ENCODE measurements around the gene OFD1. TPM values are rescaled to one million over a fixed set of nuclear protein-coding genes. Genes with fewer than 3 reads are reported as not detected.
A peak's percentile ranks its signal among the peaks of the same experiment; 100 is the strongest.
"Not testable (repeated sequence)": the region's sequence is repeated elsewhere in the genome, so short reads cannot be mapped to it uniquely, and the experiment has no call there.

OFD1 gene
- total RNA-seq, 1 donor from 2014 or later = 22.0 TPM

GRCh38 chrX:13717700-13718472 is 16.7 kb upstream of the OFD1 start:
- Mint-ChIP-seq H3K27ac (no peak overlapping the region), H3K4me3 (no peak overlapping the region), H3K36me3 (ENCODE audit: low read depth) (peaks cover 22% of the 10 kb centered on the region), H3K9me3 (no peaks in the 10 kb centered on the region), H3K4me1 (ENCODE audit: low read depth) (peaks cover 23% of the 10 kb centered on the region), H3K27me3 (ENCODE audit: insufficient read depth) (no peaks in the 10 kb centered on the region)
- intact Hi-C loops (cut with micrococcal nuclease) = loop anchor here (2.0 kb wide), 1 partner anchor 15 kb away; no protein-coding TSS in a partner anchor
- no peak for DNase-seq (ENCODE audit: low spot score)

DNA sequence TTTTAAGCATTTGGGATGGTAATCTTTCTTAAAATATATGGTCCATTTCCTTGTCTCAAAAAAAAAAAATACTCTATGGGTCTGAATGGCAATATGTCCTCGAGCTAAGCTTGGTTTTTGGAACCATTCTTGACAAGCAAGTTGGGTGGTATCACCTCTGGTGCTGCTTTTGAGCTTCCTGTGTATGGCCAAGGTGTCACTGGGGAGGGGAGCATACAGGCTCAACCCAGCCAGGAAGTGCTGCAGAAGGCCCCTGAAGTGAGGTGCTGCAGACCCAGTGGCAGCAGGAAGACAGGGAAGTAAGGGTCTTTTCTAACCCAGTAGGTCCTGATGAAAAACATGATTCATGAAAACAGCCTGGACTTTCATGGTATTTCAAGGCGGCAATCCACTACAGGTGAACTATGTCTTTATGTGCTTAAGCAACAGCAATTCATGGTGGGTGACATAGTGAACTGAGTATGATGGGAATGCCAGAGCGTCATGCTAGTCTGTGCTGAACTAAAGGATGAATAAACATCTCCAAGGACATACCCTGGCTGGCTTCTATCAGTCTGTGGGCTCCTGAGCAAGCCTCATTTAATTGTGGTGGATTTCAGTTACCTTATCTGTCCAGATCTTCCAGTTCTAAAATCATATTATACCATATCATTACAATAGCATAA is 15.2 kb upstream of the OFD1 start:
- no peak overlapping the region for H3K4me3 Mint-ChIP-seq
- no peak overlapping the region for H3K27ac Mint-ChIP-seq
- peaks cover 33% of the 10 kb centered on the region for H3K4me1 Mint-ChIP-seq (ENCODE audit: low read depth)
- no peak for DNase-seq (ENCODE audit: low spot score)
- intact Hi-C loops (cut with micrococcal nuclease) = loop anchor here (2.0 kb wide), 1 partner anchor 13 kb away; no protein-coding TSS in a partner anchor
- H3K9me3 Mint-ChIP-seq = peaks cover 3% of the 10 kb centered on the region
- H3K36me3 Mint-ChIP-seq (ENCODE audit: low read depth) = peaks cover 31% of the 10 kb centered on the region
- H3K27me3 Mint-ChIP-seq (ENCODE audit: insufficient read depth) = no peaks in the 10 kb centered on the region

- intact Hi-C loops (cut with micrococcal nuclease) = no loop called here
- no peak overlapping the region for H3K4me3 Mint-ChIP-seq
These were observed 13.2 kb upstream of the OFD1 start for GRCh38 chrX:13721371-13721770.

DNA sequence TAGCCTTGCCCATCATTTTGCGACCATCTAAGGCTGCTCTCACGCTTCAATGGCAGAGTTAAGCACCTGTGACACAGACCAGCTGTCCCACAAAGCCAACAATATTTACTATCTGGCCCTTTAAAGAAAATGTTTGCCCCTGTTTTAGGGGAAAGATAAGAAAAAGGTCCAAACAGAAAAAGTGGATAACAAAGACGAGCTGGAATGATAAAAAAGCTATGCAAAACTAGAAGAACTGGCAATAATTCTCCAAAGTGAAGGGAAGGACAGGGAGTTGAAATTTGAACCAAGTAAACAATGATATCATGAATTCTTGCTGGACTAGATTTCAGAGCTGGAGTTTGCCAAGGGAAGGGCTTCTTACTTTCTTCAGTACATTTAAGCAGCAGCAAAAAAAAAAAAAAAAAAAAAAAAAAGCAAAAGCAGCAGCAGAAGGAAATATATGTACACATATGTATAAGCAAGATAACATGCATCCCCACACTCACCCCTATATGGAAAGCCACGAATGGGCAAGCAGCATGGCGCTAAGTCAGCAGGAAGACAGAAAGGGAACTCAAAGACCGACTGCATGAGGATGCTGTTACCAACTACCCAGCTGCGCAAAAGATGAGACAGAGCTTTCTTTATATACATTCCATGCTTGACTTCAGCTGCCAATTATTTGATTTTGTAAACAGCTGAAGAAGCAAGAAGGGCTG is 12.6 kb upstream of the OFD1 start:
- H3K36me3 Mint-ChIP-seq (ENCODE audit: low read depth) = peaks cover 41% of the 10 kb centered on the region
- no peak overlapping the region for H3K27ac Mint-ChIP-seq
- DNase-seq (ENCODE audit: low spot score) = no peak
- peaks cover 11% of the 10 kb centered on the region for H3K9me3 Mint-ChIP-seq
- no peak overlapping the region for H3K4me3 Mint-ChIP-seq
- H3K4me1 Mint-ChIP-seq (ENCODE audit: low read depth) = peaks cover 50% of the 10 kb centered on the region
- intact Hi-C loops (cut with micrococcal nuclease) = no loop called here
- H3K27me3 Mint-ChIP-seq (ENCODE audit: insufficient read depth) = no peaks in the 10 kb centered on the region

More at GRCh38 chrX:13721371-13721770, 13.2 kb upstream of the OFD1 start:
- Mint-ChIP-seq H3K36me3 (ENCODE audit: low read depth) (peaks cover 37% of the 10 kb centered on the region), H3K27me3 (ENCODE audit: insufficient read depth) (no peaks in the 10 kb centered on the region), H3K27ac (no peak overlapping the region), H3K4me1 (ENCODE audit: low read depth) (peaks cover 45% of the 10 kb centered on the region), H3K9me3 (peaks cover 7% of the 10 kb centered on the region)
- DNase-seq (ENCODE audit: low spot score) = no peak

DNA sequence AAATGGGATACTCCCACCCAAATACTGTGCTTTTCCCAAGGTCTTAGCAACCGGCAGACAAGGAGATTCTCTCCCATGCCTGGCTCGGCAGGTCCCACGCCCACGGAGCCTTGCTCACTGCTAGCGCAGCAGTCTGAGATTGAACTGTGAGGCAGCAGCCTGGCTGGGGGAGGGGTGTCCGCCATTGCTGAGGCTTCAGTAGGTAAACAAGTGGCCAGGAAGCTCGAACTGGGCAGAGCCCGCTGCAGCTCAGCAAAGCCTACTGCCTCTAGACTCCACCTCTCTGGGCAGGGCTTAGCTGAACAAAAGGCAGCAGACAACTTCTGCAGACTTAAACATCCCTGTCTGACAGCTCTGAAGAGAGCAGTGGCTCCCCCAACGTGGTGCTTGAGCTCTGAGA is 9.7 kb upstream of the OFD1 start:
- intact Hi-C loops (cut with micrococcal nuclease) = loop anchor here (1.0 kb wide), 1 partner anchor 8 kb away; no protein-coding TSS in a partner anchor
- not testable (repeated sequence) for DNase-seq (ENCODE audit: low spot score); H3K27me3 Mint-ChIP-seq (ENCODE audit: insufficient read depth); H3K27ac Mint-ChIP-seq
- peak overlapping the region; percentile 7 for H3K4me3 Mint-ChIP-seq
- peaks cover 11% of the 10 kb centered on the region for H3K9me3 Mint-ChIP-seq
- H3K4me1 Mint-ChIP-seq (ENCODE audit: low read depth) = peaks cover 55% of the 10 kb centered on the region
- H3K36me3 Mint-ChIP-seq (ENCODE audit: low read depth) = peaks cover 50% of the 10 kb centered on the region

DNA sequence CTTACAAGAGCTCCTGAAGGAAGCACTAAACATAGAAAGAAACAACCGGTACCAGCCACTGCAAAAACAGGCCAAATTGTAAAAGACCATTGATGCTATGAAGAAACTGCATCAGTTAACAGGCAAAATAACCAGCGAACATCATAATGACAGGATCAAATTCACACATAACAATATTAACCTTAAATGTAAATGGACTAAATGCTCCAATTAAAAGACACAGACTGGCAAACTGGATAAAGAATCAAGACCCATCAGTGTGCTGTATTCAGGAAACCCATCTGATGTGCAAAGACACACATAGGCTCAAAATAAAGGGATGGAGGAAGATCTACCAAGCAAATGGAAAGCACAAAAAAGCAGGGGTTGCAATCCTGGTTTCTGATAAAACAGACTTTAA is 8.0 kb upstream of the OFD1 start:
- H3K4me3 Mint-ChIP-seq = peak overlapping the region; percentile 12
- intact Hi-C loops (cut with micrococcal nuclease) = not testable (repeated sequence)

GRCh38 chrX:13730523-13730922 is 4.0 kb upstream of the OFD1 start:
- H3K4me3 Mint-ChIP-seq; DNase-seq (ENCODE audit: low spot score); H3K9me3 Mint-ChIP-seq; H3K27ac Mint-ChIP-seq; H3K27me3 Mint-ChIP-seq (ENCODE audit: insufficient read depth): not testable (repeated sequence)
- H3K4me1 Mint-ChIP-seq (ENCODE audit: low read depth) = peaks cover 72% of the 10 kb centered on the region
- intact Hi-C loops (cut with micrococcal nuclease) = loop anchor here (5.0 to 10.0 kb wide), 7 partner anchors 63 to 1976 kb away; partner anchors contain the start of genes FANCB, MOSPD2, MSL3 and PIGA
- peaks cover 51% of the 10 kb centered on the region for H3K36me3 Mint-ChIP-seq (ENCODE audit: low read depth)

More for the DNA sequence above, 8.0 kb upstream of the OFD1 start:
- not testable (repeated sequence) for DNase-seq (ENCODE audit: low spot score); H3K27me3 Mint-ChIP-seq (ENCODE audit: insufficient read depth)
- peaks cover 68% of the 10 kb centered on the region for H3K4me1 Mint-ChIP-seq (ENCODE audit: low read depth)
- H3K9me3 Mint-ChIP-seq = peaks cover 11% of the 10 kb centered on the region
- peaks cover 53% of the 10 kb centered on the region for H3K36me3 Mint-ChIP-seq (ENCODE audit: low read depth)
- peak overlapping the region; percentile 75 for H3K27ac Mint-ChIP-seq

DNA sequence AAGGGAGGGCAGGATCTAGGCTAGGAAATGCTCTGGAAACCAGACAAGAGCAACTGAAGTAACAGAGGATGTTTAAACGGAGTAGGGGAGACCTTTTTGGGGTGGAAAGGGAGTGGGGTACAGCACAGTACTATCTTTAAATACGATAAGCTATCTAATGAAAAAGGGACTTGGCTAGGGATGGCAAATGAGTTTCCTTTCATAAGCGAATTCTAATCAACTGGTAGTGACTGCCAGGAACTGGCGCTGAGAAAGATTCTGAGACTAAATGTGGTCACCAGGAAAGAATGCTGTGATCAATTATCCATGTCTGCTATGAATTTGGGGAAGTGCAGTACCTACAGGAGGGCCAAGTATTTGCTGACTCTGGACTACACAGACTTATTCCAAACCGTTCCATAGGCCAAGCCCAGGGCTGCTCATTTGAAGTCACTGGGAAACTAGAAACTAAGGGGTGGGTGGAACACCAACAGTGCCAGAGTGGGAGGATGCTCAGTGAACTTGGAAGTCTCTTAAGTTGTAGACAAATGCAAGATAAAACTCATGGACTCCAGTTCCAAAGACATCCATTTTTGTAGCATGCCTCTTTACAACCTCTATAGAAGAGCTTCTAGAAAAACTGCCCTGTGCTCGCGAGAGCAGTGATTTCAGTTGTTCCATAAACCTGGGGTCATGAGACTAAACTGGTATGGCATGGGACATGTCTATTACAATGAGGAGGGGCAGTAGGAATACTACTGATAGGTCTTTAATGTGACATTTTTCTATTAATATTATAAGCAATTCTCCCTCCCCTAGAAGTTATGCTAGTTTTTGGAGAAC is 2.1 kb upstream of the OFD1 start:
- peak overlapping the region; percentile 97 for H3K4me3 Mint-ChIP-seq
- H3K27me3 Mint-ChIP-seq (ENCODE audit: insufficient read depth) = peaks cover 2% of the 10 kb centered on the region
- intact Hi-C loops (cut with micrococcal nuclease) = loop anchor here (1.0 to 10.0 kb wide), 9 partner anchors 7 to 1978 kb away; partner anchors contain the start of genes FANCB, MOSPD2, MSL3 and PIGA
- no peaks in the 10 kb centered on the region for H3K9me3 Mint-ChIP-seq
- peaks cover 41% of the 10 kb centered on the region for H3K36me3 Mint-ChIP-seq (ENCODE audit: low read depth)
- DNase-seq (ENCODE audit: low spot score) = no peak
- H3K4me1 Mint-ChIP-seq (ENCODE audit: low read depth) = peaks cover 63% of the 10 kb centered on the region
- H3K27ac Mint-ChIP-seq = peak overlapping the region; percentile 38

DNA sequence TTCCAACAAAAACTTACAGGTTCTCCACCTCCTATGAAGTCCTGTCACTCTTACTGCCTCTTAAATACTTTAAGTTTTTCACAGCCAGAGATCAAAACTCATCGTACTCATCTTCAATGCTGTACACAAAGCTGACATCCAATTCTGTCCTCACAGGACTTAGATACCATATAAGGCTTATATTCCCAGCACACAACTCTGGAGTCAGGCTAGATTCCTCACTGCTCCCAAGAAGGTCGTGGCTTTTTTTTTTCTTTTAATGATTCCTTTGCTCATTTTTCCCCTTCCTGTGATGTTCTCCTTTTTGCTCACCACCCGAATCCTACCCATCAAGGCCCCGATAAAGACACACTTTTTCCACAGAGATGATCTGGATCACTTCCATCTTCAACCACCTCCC is 1.0 kb upstream of the OFD1 start:
- H3K9me3 Mint-ChIP-seq = no peaks in the 10 kb centered on the region
- H3K27me3 Mint-ChIP-seq (ENCODE audit: insufficient read depth) = peaks cover 2% of the 10 kb centered on the region
- no peak for DNase-seq (ENCODE audit: low spot score)
- peak overlapping the region; percentile 97 for H3K4me3 Mint-ChIP-seq
- peaks cover 32% of the 10 kb centered on the region for H3K36me3 Mint-ChIP-seq (ENCODE audit: low read depth)
- H3K4me1 Mint-ChIP-seq (ENCODE audit: low read depth) = peaks cover 54% of the 10 kb centered on the region
- peak overlapping the region; percentile 92 for H3K27ac Mint-ChIP-seq
- intact Hi-C loops (cut with micrococcal nuclease) = loop anchor here (1.0 to 10.0 kb wide), 9 partner anchors 8 to 1979 kb away; partner anchors contain the start of genes FANCB, MOSPD2, MSL3 and PIGA

GRCh38 chrX:13741695-13742094 is 7.1 kb downstream of the OFD1 start:
- Mint-ChIP-seq H3K4me1 (ENCODE audit: low read depth) (peaks cover 25% of the 10 kb centered on the region), H3K27me3 (ENCODE audit: insufficient read depth) (no peaks in the 10 kb centered on the region), H3K4me3 (no peak overlapping the region), H3K9me3 (no peaks in the 10 kb centered on the region), H3K36me3 (ENCODE audit: low read depth) (peaks cover 12% of the 10 kb centered on the region), H3K27ac (no peak overlapping the region)
- no peak for DNase-seq (ENCODE audit: low spot score)
- intact Hi-C loops (cut with micrococcal nuclease) = loop anchor here (2.0 to 5.0 kb wide), 3 partner anchors 169 to 1461 kb away; partner anchors contain the start of gene GEMIN8

- Mint-ChIP-seq H3K36me3 (ENCODE audit: low read depth) (peaks cover 19% of the 10 kb centered on the region), H3K27ac (peak overlapping the region; percentile 55), H3K27me3 (ENCODE audit: insufficient read depth) (no peaks in the 10 kb centered on the region), H3K4me1 (ENCODE audit: low read depth) (peaks cover 21% of the 10 kb centered on the region), H3K4me3 (peak overlapping the region; percentile 51), H3K9me3 (no peaks in the 10 kb centered on the region)
- intact Hi-C loops (cut with micrococcal nuclease) = loop anchor here (1.0 to 5.0 kb wide), 4 partner anchors 8 to 1460 kb away; partner anchors contain the start of genes GEMIN8, OFD1 and TRAPPC2
- peak; percentile 8 for DNase-seq (ENCODE audit: low spot score)
These were observed 8.0 kb downstream of the OFD1 start for GRCh38 chrX:13742397-13743176.
